RWPE1 (cell line): ENCODE results near the gene MINDY4.

Experiments
- CTCF ChIA-PET: fragments of 350-600 bp; sonication (Branson Sonifier 250); formaldehyde crosslinking; extraction: SDS; loops from one replicate; lab custom pipeline; 2021; lab: Yijun Ruan, JAX
- POLR2A ChIA-PET: fragments of 400-600 bp; formaldehyde crosslinking; extraction: SDS; loops from one replicate; lab custom pipeline; 2020; ENCODE audit warnings: antibody characterized with exemption; ENCODE audit not compliant: low non-redundant PET; lab: Yijun Ruan, JAX
- DNase-seq: peaks from one replicate; pipeline ENCODE4 v3.0.0; 2012; ENCODE audit warnings: low spot score
- H3K27ac ChIP-seq: fragments of 450-650 bp; 2 replicates; pipeline ENCODE4 v1.5.1; 2017
- CTCF ChIP-seq: fragments of 450-650 bp; conservative IDR thresholded peaks from 2 replicates; pipeline ENCODE4 v1.5.1; 2017; ENCODE audit warnings: low read depth, mild to moderate bottlenecking

The MINDY4 gene

GRCh38 chr7:30841801-30842541, 70.8 kb downstream of the MINDY4 start:
- DNase-seq, result no peak
- POLR2A ChIA-PET, result no interaction called here
- CTCF ChIA-PET, result no interaction called here
- no peak overlapping the region for H3K27ac ChIP-seq
- no peak for TF ChIP-seq CTCF

- no peak for DNase-seq
- POLR2A ChIA-PET, result no interaction called here
- H3K27ac ChIP-seq, result no peak overlapping the region
- CTCF ChIA-PET, result no interaction called here
- no peak for TF ChIP-seq CTCF
Observed at GRCh38 chr7:30842542-30843451, 71.6 kb downstream of the MINDY4 start.

- no peak overlapping the region for H3K27ac ChIP-seq
- ChIA-PET POLR2A (no interaction called here), CTCF (no interaction called here)
- DNase-seq, result no peak
- no peak for TF ChIP-seq CTCF
Observed at GRCh38 chr7:30843741-30844482, 72.7 kb downstream of the MINDY4 start.

- ChIA-PET POLR2A (no interaction called here), CTCF (no interaction called here)
- no peak overlapping the region for H3K27ac ChIP-seq
- no peak for TF ChIP-seq CTCF
- no peak for DNase-seq
Observed at GRCh38 chr7:30844483-30844874, 73.3 kb downstream of the MINDY4 start.

- no peak for TF ChIP-seq CTCF
- ChIA-PET POLR2A (no interaction called here), CTCF (no interaction called here)
- H3K27ac ChIP-seq, result no peak overlapping the region
- no peak for DNase-seq
Observed at GRCh38 chr7:30844916-30845315, 73.7 kb downstream of the MINDY4 start.
